IPS-18c (cell line): Measurements from ENCODE around the gene YTHDF1.

ENCODE experiments used
- H3K4me3 ChIP-seq: 2 replicates; pipeline ENCODE4 v1.7.0; 2013; ENCODE audit warnings: low read depth, mild to moderate bottlenecking, low read length, moderate library complexity; ENCODE audit not compliant: insufficient read depth
- H3K9me3 ChIP-seq: one replicate; pipeline ENCODE4 v1.6.1; 2013; ENCODE audit warnings: mild to moderate bottlenecking, low read length, moderate library complexity; ENCODE audit not compliant: control insufficient read depth, insufficient read depth

The YTHDF1 gene

GRCh38 chr20:63173552-63174191 is 42.3 kb downstream of the YTHDF1 start:
- peaks cover 5% of the 10 kb centered on the region for H3K9me3 ChIP-seq
- H3K4me3 ChIP-seq = no peak overlapping the region

DNA sequence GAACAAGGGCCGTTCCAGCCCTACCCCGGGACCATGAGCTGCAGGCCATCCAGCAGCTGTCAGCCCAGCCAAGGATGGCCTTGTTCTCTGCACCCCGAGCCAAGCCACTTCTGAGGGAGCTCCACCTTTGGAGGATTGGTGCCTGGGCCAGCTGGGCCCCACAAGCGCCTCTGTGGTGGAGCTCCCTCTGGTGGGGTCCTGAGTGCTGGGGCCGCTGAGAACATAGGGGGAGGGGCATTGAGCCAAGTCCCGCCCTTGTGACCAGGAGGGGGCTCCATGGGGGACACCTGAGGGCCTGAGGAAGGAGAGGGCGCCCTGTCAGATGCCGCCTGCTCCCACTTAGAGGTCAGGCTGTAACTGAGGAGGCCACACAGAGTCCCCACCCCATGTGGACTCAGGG is 43.2 kb downstream of the YTHDF1 start:
- Histone ChIP-seq H3K4me3 (no peak overlapping the region), H3K9me3 (peaks cover 5% of the 10 kb centered on the region)

DNA sequence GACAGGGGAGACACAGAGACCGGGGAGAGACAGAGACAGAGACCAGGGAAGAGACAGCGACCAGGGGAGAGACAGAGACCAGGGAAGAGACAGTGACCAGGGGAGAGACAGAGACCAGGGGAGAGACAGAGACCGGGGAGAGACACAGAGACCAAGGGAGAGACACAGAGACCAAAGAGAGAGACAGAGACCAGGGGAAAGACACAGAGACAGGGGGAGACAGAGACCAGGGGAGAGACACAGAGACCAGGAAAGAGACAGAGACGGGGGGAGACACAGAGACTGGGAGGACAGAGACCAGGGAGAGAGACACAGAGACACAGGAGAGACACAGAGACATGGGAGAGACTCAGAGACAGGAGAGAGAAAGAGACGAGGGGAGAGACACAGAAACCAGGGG is 43.9 kb downstream of the YTHDF1 start:
- Histone ChIP-seq H3K9me3 (peaks cover 2% of the 10 kb centered on the region), H3K4me3 (no peak overlapping the region)

DNA sequence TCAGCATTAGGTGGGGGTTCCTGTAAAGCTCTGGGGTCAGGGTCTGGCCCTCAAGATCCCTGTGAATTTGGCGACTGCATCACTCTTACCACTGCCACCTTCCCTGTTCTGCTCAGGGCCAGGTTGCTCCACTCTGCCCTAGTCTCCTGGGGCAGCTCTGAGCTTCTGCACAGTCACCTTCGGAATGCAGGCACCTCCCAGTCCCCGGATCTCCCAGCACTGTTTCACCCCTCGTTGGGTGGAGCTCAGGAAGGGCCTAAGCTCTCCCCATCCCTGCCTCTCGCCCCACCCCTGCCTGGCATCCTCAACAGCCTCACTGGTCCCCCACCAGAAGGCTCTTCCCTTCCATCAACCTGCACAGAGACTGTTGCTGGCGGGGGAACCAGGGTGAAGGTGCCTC is 46.2 kb downstream of the YTHDF1 start:
- Histone ChIP-seq H3K9me3 (peaks cover 2% of the 10 kb centered on the region), H3K4me3 (no peak overlapping the region)

GRCh38 chr20:63168861-63169260 is 47.1 kb downstream of the YTHDF1 start:
- peaks cover 2% of the 10 kb centered on the region for H3K9me3 ChIP-seq
- no peak overlapping the region for H3K4me3 ChIP-seq

- peaks cover 2% of the 10 kb centered on the region for H3K9me3 ChIP-seq
- H3K4me3 ChIP-seq = no peak overlapping the region
These were observed 47.9 kb downstream of the YTHDF1 start for GRCh38 chr20:63167918-63168520.

DNA sequence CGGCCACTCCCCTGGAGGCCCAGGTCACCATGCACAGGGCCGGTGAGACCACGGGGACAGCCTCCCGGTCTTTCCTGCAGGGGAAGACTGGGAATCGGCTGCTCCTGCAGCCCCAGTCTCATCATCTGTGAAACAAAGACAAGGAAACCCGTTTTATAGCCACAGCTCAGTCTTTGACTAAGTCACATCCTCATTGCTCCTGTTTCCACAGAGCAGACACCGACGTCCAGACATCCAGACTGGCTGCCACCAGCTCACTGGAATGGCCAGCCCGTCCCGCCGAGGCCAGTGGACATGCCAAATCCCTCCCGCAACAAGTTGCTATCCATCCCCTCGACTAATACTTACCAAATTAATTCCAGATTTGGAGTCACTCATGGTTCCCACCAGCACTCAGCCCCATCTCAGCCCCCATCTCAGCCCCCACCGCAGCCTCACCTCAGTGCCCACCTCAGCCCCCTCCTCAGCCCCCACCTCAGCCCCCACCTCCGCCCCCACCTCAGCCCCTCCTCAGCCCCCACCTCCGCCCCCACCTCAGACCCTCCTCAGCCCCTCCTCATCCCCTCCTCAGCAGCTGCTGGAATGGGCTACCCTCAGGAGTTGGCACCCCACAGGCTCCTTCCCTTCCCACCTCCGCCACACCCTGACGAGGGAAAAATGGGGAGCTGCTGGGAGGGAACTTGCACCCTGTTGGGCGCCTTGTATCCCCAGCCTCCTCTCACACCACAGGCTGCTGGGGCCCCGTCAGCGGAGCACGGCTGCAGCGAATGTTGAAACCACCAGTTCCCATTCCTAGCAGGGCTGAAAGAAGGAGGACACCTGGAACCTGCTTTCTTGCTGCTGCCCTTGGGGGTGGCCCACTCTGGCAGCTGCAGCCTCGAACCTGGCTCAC is 48.7 kb downstream of the YTHDF1 start:
- H3K4me3 ChIP-seq = no peak overlapping the region

GRCh38 chr20:63166193-63167020 is 49.5 kb downstream of the YTHDF1 start:
- H3K4me3 ChIP-seq = no peak overlapping the region
- H3K9me3 ChIP-seq = peaks cover 2% of the 10 kb centered on the region

More for the DNA sequence above, 48.7 kb downstream of the YTHDF1 start:
- H3K9me3 ChIP-seq = peaks cover 2% of the 10 kb centered on the region

DNA sequence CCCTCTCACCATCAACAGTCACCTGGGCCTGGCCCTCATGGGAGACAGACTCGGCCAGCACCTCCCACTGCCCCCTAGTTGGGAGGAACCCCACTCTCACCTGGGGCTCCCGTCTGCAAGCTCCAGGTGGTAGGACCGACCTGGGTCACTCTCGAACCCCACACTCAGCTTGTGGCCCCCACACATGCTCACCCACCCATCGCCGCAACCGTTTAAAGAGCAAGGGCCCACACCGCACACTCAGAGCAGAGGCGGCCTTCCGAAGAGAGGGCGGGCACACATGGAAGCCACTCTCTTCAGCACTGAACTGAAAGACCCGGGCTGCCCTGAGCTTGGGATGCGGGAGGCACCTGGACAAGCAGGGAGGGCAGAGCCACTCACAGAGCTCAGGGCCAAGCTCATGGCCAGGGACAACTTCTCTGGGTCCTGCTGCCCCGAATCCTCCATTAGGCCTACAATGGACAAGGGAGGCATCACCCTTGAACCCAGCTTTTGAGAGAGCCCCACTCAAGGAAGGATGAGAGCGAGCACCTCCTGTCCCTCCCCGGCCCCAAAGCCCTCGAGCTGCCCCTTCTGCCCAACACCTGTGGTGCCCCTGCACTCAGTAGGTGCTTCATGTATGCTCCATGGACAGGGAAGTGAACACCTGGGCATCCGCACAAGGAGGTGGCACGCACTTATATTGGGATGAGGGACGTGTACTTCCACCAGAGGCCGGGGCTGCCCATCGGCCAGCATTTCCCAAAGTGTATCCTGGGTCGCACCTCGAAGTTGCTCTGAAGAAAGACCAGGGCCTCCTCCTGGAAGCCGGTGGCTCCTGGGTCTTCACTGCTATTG is 50.4 kb downstream of the YTHDF1 start:
- H3K4me3 ChIP-seq = no peak overlapping the region
- peaks cover 2% of the 10 kb centered on the region for H3K9me3 ChIP-seq

GRCh38 chr20:63164484-63165355 is 51.2 kb downstream of the YTHDF1 start:
- no peak overlapping the region for H3K4me3 ChIP-seq
- H3K9me3 ChIP-seq = peaks cover 2% of the 10 kb centered on the region

DNA sequence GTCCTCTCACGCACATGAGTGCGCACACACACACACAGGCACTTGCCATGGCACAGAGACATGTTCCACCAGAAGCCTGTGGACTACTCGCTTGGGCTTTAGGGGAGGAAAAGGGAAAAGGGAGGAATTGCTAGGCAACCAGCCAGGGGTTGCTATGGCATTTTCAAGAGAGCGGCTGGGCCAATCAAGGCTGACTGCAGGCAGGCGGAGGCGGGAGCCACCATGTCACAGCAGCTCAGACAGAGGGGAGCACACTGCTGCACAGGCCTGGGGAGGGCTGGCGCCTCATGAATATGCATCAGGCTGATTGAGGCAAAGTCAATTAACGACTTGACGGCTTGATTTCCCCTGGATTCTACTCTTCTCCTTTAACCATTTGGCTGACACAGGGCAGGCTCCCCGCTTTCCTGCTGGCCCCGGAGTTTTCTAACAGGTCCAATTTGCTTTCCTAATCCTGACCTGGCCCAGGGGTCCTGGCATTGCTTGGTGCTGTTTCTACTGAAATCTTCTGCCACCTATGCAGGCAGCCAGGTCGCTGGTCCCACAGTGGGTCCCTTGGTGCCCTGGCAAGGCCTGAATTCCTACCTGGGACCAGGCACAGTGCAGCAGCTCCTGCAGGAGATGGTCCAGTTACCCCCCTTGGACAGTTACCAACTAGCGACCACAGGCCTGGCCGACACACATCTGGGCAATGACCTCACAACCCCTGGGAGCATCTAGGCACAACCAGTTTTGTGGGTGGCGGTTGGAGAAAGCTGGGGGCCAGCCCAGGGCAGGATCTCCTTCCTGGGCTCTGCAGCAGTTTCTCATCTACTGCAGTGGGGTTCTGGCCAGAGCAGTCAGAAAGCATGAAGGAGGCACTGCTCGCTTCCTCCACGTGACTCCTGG is 52.1 kb downstream of the YTHDF1 start:
- Histone ChIP-seq H3K9me3 (peaks cover 2% of the 10 kb centered on the region), H3K4me3 (no peak overlapping the region)

- peaks cover 2% of the 10 kb centered on the region for H3K9me3 ChIP-seq
- H3K4me3 ChIP-seq = no peak overlapping the region
These were observed 52.8 kb downstream of the YTHDF1 start for GRCh38 chr20:63163171-63163570.

DNA sequence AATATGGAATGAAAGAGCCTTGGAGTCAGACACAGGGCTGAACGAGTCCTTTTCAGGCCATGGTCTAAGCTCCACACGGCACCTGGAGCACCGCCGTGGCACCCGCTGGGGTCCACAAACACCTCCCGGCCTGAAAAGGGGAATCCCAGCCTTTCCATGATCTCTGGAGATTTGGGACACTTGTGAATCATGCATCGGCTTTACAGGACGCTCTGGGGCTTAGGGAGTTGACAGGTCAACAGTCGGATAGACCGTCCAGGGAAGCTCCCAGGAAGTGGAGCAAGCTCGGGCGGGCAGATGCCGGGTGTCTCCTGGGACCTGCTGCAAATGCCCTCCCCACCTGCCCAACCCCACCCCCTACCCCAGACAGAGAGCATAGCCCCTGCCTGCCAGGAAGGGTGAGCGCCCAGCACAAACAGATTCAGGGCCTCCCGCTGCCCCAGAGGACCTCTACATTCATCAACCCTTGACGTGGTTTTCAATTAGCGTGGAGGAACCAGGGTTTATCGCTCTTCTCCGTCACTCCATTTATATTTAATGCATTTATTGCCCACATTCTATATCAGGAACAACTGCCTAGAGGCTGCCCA is 53.6 kb downstream of the YTHDF1 start:
- H3K9me3 ChIP-seq = peaks cover 2% of the 10 kb centered on the region
- H3K4me3 ChIP-seq = no peak overlapping the region

GRCh38 chr20:63161176-63161651 is 54.7 kb downstream of the YTHDF1 start:
- no peak overlapping the region for H3K4me3 ChIP-seq

More at GRCh38 chr20:63161176-63161651, 54.7 kb downstream of the YTHDF1 start:
- peaks cover 2% of the 10 kb centered on the region for H3K9me3 ChIP-seq
